ENCODE measurements around the gene TNRC18.
"Not testable (repeated sequence)": the region's sequence is repeated elsewhere in the genome, so short reads cannot be mapped to it uniquely, and the experiment has no call there.

Gene TNRC18

GRCh38 chr7:5274441-5274840 lies 149.2 kb downstream of the TNRC18 start:
- DNase-seq (ENCODE audit: low read depth, low spot score), result no peak
- no peak overlapping the region for H3K4me3 ChIP-seq (ENCODE audit: insufficient read length, low read depth)
- H3K4me1 ChIP-seq (ENCODE audit: insufficient read depth, insufficient read length), result peaks cover 5% of the 10 kb centered on the region
- TF ChIP-seq SUZ12 (IDR thresholded peaks at IDR 0.05; ENCODE audit: extremely low read depth, insufficient read depth, insufficient read length) (no peak), YY1 (IDR thresholded peaks at IDR 0.05; ENCODE audit: insufficient read depth, insufficient read length) (no peak), ZNF274 (IDR thresholded peaks at IDR 0.05; ENCODE audit: low read depth, low read length) (no peak)
- H3K9me3 ChIP-seq (ENCODE audit: insufficient read depth, low read length), result no peaks in the 10 kb centered on the region
- no peak overlapping the region for H3K9ac ChIP-seq (ENCODE audit: insufficient read length, low read depth)
- H3K36me3 ChIP-seq (ENCODE audit: insufficient read depth, insufficient read length, low read length), result no peaks in the 10 kb centered on the region
- no peaks in the 10 kb centered on the region for H3K27me3 ChIP-seq (ENCODE audit: insufficient read depth, insufficient read length)

- not testable (repeated sequence) for H3K4me3 ChIP-seq (ENCODE audit: insufficient read length, low read depth)
Observed at GRCh38 chr7:5273831-5274405, 149.7 kb downstream of the TNRC18 start.

GRCh38 chr7:5270788-5271187 lies 152.8 kb downstream of the TNRC18 start:
- TF ChIP-seq SUZ12 (IDR thresholded peaks at IDR 0.05; ENCODE audit: extremely low read depth, insufficient read depth, insufficient read length) (no peak), YY1 (IDR thresholded peaks at IDR 0.05; ENCODE audit: insufficient read depth, insufficient read length) (no peak), ZNF274 (IDR thresholded peaks at IDR 0.05; ENCODE audit: low read depth, low read length) (no peak)
- Histone ChIP-seq H3K27me3 (ENCODE audit: insufficient read depth, insufficient read length) (no peaks in the 10 kb centered on the region), H3K9ac (ENCODE audit: insufficient read length, low read depth) (no peak overlapping the region), H3K36me3 (ENCODE audit: insufficient read depth, insufficient read length, low read length) (no peaks in the 10 kb centered on the region), H3K4me1 (ENCODE audit: insufficient read depth, insufficient read length) (peaks cover 7% of the 10 kb centered on the region), H3K4me3 (ENCODE audit: insufficient read length, low read depth) (no peak overlapping the region), H3K9me3 (ENCODE audit: insufficient read depth, low read length) (no peaks in the 10 kb centered on the region)
- no peak for DNase-seq (ENCODE audit: low read depth, low spot score)

More at GRCh38 chr7:5273831-5274405, 149.7 kb downstream of the TNRC18 start:
- not testable (repeated sequence) for H3K27me3 ChIP-seq (ENCODE audit: insufficient read depth, insufficient read length); H3K9me3 ChIP-seq (ENCODE audit: insufficient read depth, low read length); H3K9ac ChIP-seq (ENCODE audit: insufficient read length, low read depth); H3K36me3 ChIP-seq (ENCODE audit: insufficient read depth, insufficient read length, low read length); DNase-seq (ENCODE audit: low read depth, low spot score); H3K4me1 ChIP-seq (ENCODE audit: insufficient read depth, insufficient read length)

DNA sequence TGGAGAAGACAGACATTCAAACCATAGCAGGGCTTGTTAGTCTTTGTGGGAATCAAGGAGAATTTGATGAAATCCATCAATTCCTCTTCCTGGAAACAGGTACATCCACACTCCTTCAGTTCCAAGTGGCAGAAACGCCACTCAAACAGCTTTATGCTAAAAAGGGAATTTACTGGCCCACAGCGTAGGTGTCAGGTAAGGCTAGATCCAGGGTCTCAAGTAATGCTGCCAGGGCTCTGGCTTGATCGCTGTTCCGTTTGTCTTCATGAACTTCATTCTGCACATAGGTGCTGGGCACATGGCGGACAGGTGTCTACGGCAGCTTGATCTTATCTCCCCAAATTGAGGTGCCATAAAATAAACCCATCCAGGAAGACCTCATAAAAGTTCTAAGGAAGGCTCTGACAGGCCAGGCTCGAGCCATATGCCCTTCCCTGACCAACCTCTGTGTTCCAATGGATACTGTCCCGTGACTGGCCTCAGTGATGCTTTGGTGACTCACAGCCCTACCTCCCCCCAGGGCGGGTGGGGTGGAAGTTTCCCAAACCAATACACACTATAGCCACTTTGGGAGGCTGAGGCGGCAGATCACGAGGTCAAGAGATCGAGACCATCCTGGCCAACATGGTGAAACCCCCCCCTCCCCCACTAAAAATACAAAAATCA lies 153.5 kb downstream of the TNRC18 start:
- H3K9me3 ChIP-seq (ENCODE audit: insufficient read depth, low read length); H3K9ac ChIP-seq (ENCODE audit: insufficient read length, low read depth); H3K27me3 ChIP-seq (ENCODE audit: insufficient read depth, insufficient read length); H3K4me3 ChIP-seq (ENCODE audit: insufficient read length, low read depth); DNase-seq (ENCODE audit: low read depth, low spot score); H3K36me3 ChIP-seq (ENCODE audit: insufficient read depth, insufficient read length, low read length): not testable (repeated sequence)
- H3K4me1 ChIP-seq (ENCODE audit: insufficient read depth, insufficient read length), result peaks cover 10% of the 10 kb centered on the region

DNA sequence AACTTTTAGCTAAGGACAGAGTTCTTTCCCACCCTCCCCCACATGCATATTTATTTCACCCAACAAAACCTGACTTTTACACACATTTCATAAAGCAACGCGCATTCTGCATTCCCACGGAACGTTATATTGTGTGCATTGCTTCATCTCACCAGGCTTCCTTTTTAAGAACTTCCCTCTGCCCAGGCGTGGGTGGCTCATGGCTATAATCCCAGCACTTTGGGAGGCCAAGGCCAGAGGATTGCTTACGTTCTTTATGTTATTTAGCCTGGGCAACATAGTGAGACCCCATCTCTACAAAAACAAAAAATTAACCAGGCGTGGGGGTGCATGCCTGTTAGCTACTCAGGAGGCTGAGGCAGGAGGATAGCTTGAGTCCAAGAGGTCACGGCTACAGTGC lies 155.8 kb downstream of the TNRC18 start:
- DNase-seq (ENCODE audit: low read depth, low spot score); H3K4me3 ChIP-seq (ENCODE audit: insufficient read length, low read depth); H3K9ac ChIP-seq (ENCODE audit: insufficient read length, low read depth); H3K27me3 ChIP-seq (ENCODE audit: insufficient read depth, insufficient read length); H3K9me3 ChIP-seq (ENCODE audit: insufficient read depth, low read length); H3K36me3 ChIP-seq (ENCODE audit: insufficient read depth, insufficient read length, low read length): not testable (repeated sequence)
- peaks cover 11% of the 10 kb centered on the region for H3K4me1 ChIP-seq (ENCODE audit: insufficient read depth, insufficient read length)

- no peaks in the 10 kb centered on the region for H3K27me3 ChIP-seq (ENCODE audit: insufficient read depth, insufficient read length)
- peak; percentile 47 for DNase-seq (ENCODE audit: low read depth, low spot score)
- H3K9ac ChIP-seq (ENCODE audit: insufficient read length, low read depth), result no peak overlapping the region
- TF ChIP-seq ZNF274 (IDR thresholded peaks at IDR 0.05; ENCODE audit: low read depth, low read length) (no peak), SUZ12 (IDR thresholded peaks at IDR 0.05; ENCODE audit: extremely low read depth, insufficient read depth, insufficient read length) (no peak), YY1 (IDR thresholded peaks at IDR 0.05; ENCODE audit: insufficient read depth, insufficient read length) (no peak)
- peaks cover 11% of the 10 kb centered on the region for H3K4me1 ChIP-seq (ENCODE audit: insufficient read depth, insufficient read length)
- no peaks in the 10 kb centered on the region for H3K36me3 ChIP-seq (ENCODE audit: insufficient read depth, insufficient read length, low read length)
- no peaks in the 10 kb centered on the region for H3K9me3 ChIP-seq (ENCODE audit: insufficient read depth, low read length)
- peak overlapping the region; percentile 16 for H3K4me3 ChIP-seq (ENCODE audit: insufficient read length, low read depth)
Observed at GRCh38 chr7:5266191-5267028, 157.2 kb downstream of the TNRC18 start.

DNA sequence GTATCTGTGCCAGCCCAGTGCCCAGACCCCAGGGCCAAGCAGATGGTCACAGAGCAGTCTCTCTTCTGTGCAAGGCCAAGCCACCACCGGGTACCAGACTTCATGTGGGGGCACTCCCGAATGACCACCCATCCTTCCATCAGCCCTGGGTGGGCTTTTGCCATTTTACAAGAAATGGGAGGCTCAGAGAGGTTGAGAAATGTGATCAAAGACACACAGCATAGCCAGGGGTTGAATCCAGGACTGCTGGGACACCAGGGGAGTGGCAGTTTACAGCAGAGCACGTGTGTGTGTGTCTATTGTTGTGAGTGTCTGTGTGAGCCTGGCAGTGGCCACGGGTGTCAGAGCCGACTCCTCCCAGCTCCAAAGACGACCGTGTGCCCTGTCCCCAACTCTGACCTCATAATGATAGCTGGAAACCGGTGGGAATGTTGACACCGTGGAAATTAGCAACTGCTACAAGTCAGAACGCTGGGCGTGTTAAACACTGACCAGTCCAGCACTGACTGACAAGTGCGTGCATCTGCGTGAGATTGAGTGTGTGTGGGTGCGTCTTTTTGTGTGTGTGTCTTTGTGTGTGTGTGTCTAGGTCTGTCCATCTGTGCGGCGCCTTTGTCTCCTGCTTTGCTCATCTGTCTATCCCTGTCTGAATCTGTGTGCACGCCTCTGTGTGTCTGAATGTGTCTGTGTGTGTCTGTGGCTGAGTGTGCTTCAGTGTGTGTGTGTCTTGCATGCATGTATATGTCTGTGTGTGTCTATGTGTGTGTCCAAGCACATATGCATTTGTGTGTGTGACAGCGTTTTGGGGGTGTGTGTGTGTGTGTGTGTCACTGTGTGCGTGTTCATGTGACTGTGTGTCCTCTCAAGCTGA lies 158.1 kb downstream of the TNRC18 start:
- no peaks in the 10 kb centered on the region for H3K36me3 ChIP-seq (ENCODE audit: insufficient read depth, insufficient read length, low read length)
- H3K27me3 ChIP-seq (ENCODE audit: insufficient read depth, insufficient read length), result no peaks in the 10 kb centered on the region
- DNase-seq (ENCODE audit: low read depth, low spot score), result no peak
- peaks cover 11% of the 10 kb centered on the region for H3K4me1 ChIP-seq (ENCODE audit: insufficient read depth, insufficient read length)
- TF ChIP-seq SUZ12 (IDR thresholded peaks at IDR 0.05; ENCODE audit: extremely low read depth, insufficient read depth, insufficient read length), result no peak
- TF ChIP-seq YY1 (IDR thresholded peaks at IDR 0.05; ENCODE audit: insufficient read depth, insufficient read length), result no peak
- TF ChIP-seq ZNF274 (IDR thresholded peaks at IDR 0.05; ENCODE audit: low read depth, low read length), result no peak
- no peaks in the 10 kb centered on the region for H3K9me3 ChIP-seq (ENCODE audit: insufficient read depth, low read length)
- H3K4me3 ChIP-seq (ENCODE audit: insufficient read length, low read depth), result no peak overlapping the region
- peak overlapping the region; percentile 44 for H3K9ac ChIP-seq (ENCODE audit: insufficient read length, low read depth)

GRCh38 chr7:5263066-5263465 lies 160.6 kb downstream of the TNRC18 start:
- H3K9me3 ChIP-seq (ENCODE audit: insufficient read depth, low read length); DNase-seq (ENCODE audit: low read depth, low spot score); H3K27me3 ChIP-seq (ENCODE audit: insufficient read depth, insufficient read length); H3K36me3 ChIP-seq (ENCODE audit: insufficient read depth, insufficient read length, low read length); H3K4me3 ChIP-seq (ENCODE audit: insufficient read length, low read depth): not testable (repeated sequence)
- Histone ChIP-seq H3K9ac (ENCODE audit: insufficient read length, low read depth) (peak overlapping the region; percentile 32), H3K4me1 (ENCODE audit: insufficient read depth, insufficient read length) (peaks cover 13% of the 10 kb centered on the region)

DNA sequence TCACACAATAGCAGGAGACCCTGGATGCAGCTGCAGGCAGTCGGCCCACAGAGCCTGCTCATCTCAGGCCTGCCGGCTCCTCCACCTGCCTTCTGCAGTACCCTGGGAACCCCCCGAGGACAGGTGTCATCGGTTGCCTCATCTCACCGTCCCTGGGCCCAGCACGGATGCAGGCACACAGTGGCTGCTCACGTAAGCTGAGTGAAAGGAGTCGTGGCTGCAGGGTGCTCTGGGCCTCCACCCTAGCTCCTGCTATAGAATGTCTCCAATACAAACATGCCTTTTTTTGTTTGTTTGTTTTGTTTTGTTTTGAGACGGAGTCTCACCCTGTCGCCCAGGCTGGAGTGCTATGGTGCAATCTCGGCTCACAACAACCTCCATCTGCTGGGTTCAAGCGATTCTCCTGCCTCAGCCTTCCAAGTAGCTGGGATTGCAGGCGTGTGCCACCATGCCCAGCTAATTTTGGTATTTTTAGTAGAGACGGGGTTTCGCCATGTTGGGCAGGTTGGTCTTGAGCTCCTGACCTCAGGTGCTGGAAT lies 163.0 kb downstream of the TNRC18 start:
- H3K27me3 ChIP-seq (ENCODE audit: insufficient read depth, insufficient read length); H3K4me3 ChIP-seq (ENCODE audit: insufficient read length, low read depth): not testable (repeated sequence)

More for the DNA sequence above, 163.0 kb downstream of the TNRC18 start:
- H3K9me3 ChIP-seq (ENCODE audit: insufficient read depth, low read length); DNase-seq (ENCODE audit: low read depth, low spot score); H3K9ac ChIP-seq (ENCODE audit: insufficient read length, low read depth); H3K4me1 ChIP-seq (ENCODE audit: insufficient read depth, insufficient read length); H3K36me3 ChIP-seq (ENCODE audit: insufficient read depth, insufficient read length, low read length): not testable (repeated sequence)

Data from NT2/D1 (cell line).